Transverse colon (tissue), 4 donors: Measurements from ENCODE around the gene CDC42BPB. TPM values are rescaled to one million over a fixed set of nuclear protein-coding genes. Genes with fewer than 3 reads are reported as not detected.

ENCODE experiments used
- DNase-seq: peaks from one replicate; pipeline ENCODE4 v3.0.0-alpha.2; 2019
- H3K27ac ChIP-seq, 4 donors: fragments of 200-600 bp; sonication (generic); 2 replicates each; pipeline ENCODE4 v1.5.1; 2016 to 2018; ENCODE audit warnings: inconsistent platforms in 4 of 4
- H3K27me3 ChIP-seq: fragments of 200-600 bp; sonication (generic); 2 replicates; pipeline ENCODE4 v1.5.1; 2017; ENCODE audit warnings: inconsistent platforms
- H3K36me3 ChIP-seq, 4 donors: fragments of 200-600 bp; sonication (generic); 2 replicates each; pipeline ENCODE4 v1.5.1; 2017 to 2019; ENCODE audit warnings: inconsistent platforms in 4 of 4
- H3K4me1 ChIP-seq, 4 donors: fragments of 200-600 bp; sonication (generic); 2 replicates each; pipeline ENCODE4 v1.5.1; 2017 to 2020; ENCODE audit warnings: inconsistent platforms in 4 of 4
- H3K4me3 ChIP-seq, 4 donors: fragments of 200-600 bp; sonication (generic); 1 replicate in 1 of 4; 2 replicates in 3 of 4; pipeline versions ENCODE4 v1.5.1 to v1.6.1; 2017 to 2019; ENCODE audit warnings: inconsistent platforms in 4 of 4
- H3K9me3 ChIP-seq, 2 donors: fragments of 200-600 bp; sonication (generic); 2 replicates each; pipeline ENCODE4 v1.5.1; 2017 to 2019; ENCODE audit warnings: inconsistent platforms in 2 of 2
- EP300 ChIP-seq: sonication (generic); formaldehyde crosslinking; IDR thresholded peaks from one replicate; pipeline ENCODE4 v1.6.1; 2017; ENCODE audit warnings: antibody characterized with exemption, low read depth
- POLR2A ChIP-seq: fragments of 450-650 bp; IDR thresholded peaks from one replicate; pipeline ENCODE4 v1.6.1; 2016; ENCODE audit warnings: antibody characterized with exemption, mild to moderate bottlenecking, moderate library complexity
- POLR2AphosphoS5 ChIP-seq, 3 donors: sonication (generic); formaldehyde crosslinking; IDR thresholded peaks; one replicate each; pipeline ENCODE4 v1.6.1; 2016; ENCODE audit warnings: antibody characterized with exemption in 3 of 3
- WGBS, 2 donors: methylation state at CpG; one replicate each; pipeline ENCODE4 v1.1.5; 2018; ENCODE audit warnings: low coverage in 1 of 2; 5-methylcytosine and 5-hydroxymethylcytosine counted together
- in situ Hi-C, 4 donors: fragments of 200-750 bp; cut with MboI; loops; one replicate each; pipeline versions ENCODE4 v1.15.0 to v1.15.1; 2017; ENCODE audit warnings: low sequenced_read_pairs in 3 of 4, low pct_ligation_motif_present in 1 of 4, low pct_unique_long_range_greater_than_20kb in 1 of 4
- intact Hi-C: fragments of 100-400 bp; cut with DNase I; formaldehyde crosslinking; loops from one replicate; pipeline ENCODE4 v1.15.1; 2023; ENCODE audit warnings: low total_unique reads
- total RNA-seq, 4 donors: library from RNA; depleted of rRNA; stranded (reverse); fragments of >200 nt; gene quantifications; one replicate each; pipeline ENCODE4 v1.1.0, GENCODE V29; 2016
- TF ChIP-seq, protein P1 (sequence below), 5 experiments: fragments of 200-600 bp in 3 of 5; fragments of 450-650 bp in 2 of 5; sonication (generic) in 3 of 5; IDR thresholded peaks; 1 replicate in 2 of 5; 2 replicates in 3 of 5; pipeline ENCODE4 v1.5.1; 2016 to 2017; ENCODE audit warnings: antibody characterized with exemption in 5 of 5, inconsistent platforms in 3 of 5, mild to moderate bottlenecking in 2 of 5, moderate library complexity in 1 of 5

Gene CDC42BPB
- total RNA-seq, 4 donors from 2014 or later = 109 to 160 (median 123) TPM

GRCh38 chr14:102929241-102930137 lies 127.9 kb downstream of the CDC42BPB start:
- Histone ChIP-seq H3K9me3 (no peaks in the 10 kb centered on the region), H3K4me3 (peak overlapping the region; percentile 1 to 63 (median 52)), H3K27ac (peak overlapping the region; percentile 88 to 95 (median 92)), H3K4me1 (peaks cover 6 to 34% (median 27%) of the 10 kb centered on the region in 4 donors), H3K27me3 (peaks cover 43% of the 10 kb centered on the region), H3K36me3 (no peaks in the 10 kb centered on the region)
- in situ Hi-C loops = no loop called here
- intact Hi-C loops = no loop called here
- WGBS, 2 donors = 13% methylated on average over 27 of the region's 94 CpGs; no CpG with 5 or more reads in 1 of the 2 donors
- TF ChIP-seq POLR2A (peak; percentile 34), EP300 (no peak), POLR2AphosphoS5 (IDR thresholded peaks at IDR 0.05) (no peak)
- TF ChIP-seq, protein P1, sequence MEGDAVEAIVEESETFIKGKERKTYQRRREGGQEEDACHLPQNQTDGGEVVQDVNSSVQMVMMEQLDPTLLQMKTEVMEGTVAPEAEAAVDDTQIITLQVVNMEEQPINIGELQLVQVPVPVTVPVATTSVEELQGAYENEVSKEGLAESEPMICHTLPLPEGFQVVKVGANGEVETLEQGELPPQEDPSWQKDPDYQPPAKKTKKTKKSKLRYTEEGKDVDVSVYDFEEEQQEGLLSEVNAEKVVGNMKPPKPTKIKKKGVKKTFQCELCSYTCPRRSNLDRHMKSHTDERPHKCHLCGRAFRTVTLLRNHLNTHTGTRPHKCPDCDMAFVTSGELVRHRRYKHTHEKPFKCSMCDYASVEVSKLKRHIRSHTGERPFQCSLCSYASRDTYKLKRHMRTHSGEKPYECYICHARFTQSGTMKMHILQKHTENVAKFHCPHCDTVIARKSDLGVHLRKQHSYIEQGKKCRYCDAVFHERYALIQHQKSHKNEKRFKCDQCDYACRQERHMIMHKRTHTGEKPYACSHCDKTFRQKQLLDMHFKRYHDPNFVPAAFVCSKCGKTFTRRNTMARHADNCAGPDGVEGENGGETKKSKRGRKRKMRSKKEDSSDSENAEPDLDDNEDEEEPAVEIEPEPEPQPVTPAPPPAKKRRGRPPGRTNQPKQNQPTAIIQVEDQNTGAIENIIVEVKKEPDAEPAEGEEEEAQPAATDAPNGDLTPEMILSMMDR (IDR thresholded peaks at IDR 0.05) = peak in 1 of 5 experiments; percentile 32
- DNase-seq = peak; percentile 28

GRCh38 chr14:102928412-102929240 lies 128.7 kb downstream of the CDC42BPB start:
- intact Hi-C loops (no loop called here), in situ Hi-C loops (no loop called here)
- H3K4me1 ChIP-seq = peaks cover 6 to 41% (median 34%) of the 10 kb centered on the region in 4 donors
- H3K27ac ChIP-seq = peak overlapping the region; percentile 88 to 95 (median 92)
- 10% methylated on average over 40 of the region's 94 CpGs; no CpG with 5 or more reads in 1 of the 2 donors for WGBS, 2 donors
- peak; percentile 39 to 93 (median 93) for TF ChIP-seq POLR2AphosphoS5 (IDR thresholded peaks at IDR 0.05)
- TF ChIP-seq, protein P1 (IDR thresholded peaks at IDR 0.05) = no peak
- peak; percentile 10 for TF ChIP-seq EP300
- TF ChIP-seq POLR2A = peak; percentile 95
- H3K4me3 ChIP-seq = peak overlapping the region; percentile 30 to 63 (median 52)
- no peaks in the 10 kb centered on the region for H3K36me3 ChIP-seq
- no peaks in the 10 kb centered on the region for H3K9me3 ChIP-seq
- H3K27me3 ChIP-seq = peaks cover 51% of the 10 kb centered on the region
- DNase-seq = peak; percentile 96

GRCh38 chr14:102927878-102928411 lies 129.4 kb downstream of the CDC42BPB start:
- intact Hi-C loops (no loop called here), in situ Hi-C loops (no loop called here)
- DNase-seq = peak; percentile 54
- peaks cover 58% of the 10 kb centered on the region for H3K27me3 ChIP-seq
- WGBS, 2 donors = 18% methylated on average over 7 of the region's 35 CpGs; no CpG with 5 or more reads in 1 of the 2 donors
- H3K4me1 ChIP-seq = peaks cover 6 to 48% (median 41%) of the 10 kb centered on the region in 4 donors
- no peaks in the 10 kb centered on the region for H3K36me3 ChIP-seq
- no peaks in the 10 kb centered on the region for H3K9me3 ChIP-seq
- H3K27ac ChIP-seq = peak overlapping the region; percentile 88 to 95 (median 92)
- TF ChIP-seq, protein P1 (IDR thresholded peaks at IDR 0.05) = no peak
- no peak for TF ChIP-seq POLR2AphosphoS5 (IDR thresholded peaks at IDR 0.05)
- TF ChIP-seq POLR2A = no peak
- TF ChIP-seq EP300 = no peak
- peak overlapping the region; percentile 30 to 63 (median 52) for H3K4me3 ChIP-seq
